Stimulated activated CD4-positive, alpha-beta T cell treated with anti-CD3 and anti-CD28 coated beads, TNF-alpha, amount 100 ng/mL, for 4 hours (primary cell): Measurements from ENCODE around the gene LONP1.

Experiments
- DNase-seq, 3 experiments: peaks; one replicate each; pipeline ENCODE4 v3.0.0-alpha.2; 2020; ENCODE audit warnings: low read depth in 3 of 3

Gene LONP1

DNA sequence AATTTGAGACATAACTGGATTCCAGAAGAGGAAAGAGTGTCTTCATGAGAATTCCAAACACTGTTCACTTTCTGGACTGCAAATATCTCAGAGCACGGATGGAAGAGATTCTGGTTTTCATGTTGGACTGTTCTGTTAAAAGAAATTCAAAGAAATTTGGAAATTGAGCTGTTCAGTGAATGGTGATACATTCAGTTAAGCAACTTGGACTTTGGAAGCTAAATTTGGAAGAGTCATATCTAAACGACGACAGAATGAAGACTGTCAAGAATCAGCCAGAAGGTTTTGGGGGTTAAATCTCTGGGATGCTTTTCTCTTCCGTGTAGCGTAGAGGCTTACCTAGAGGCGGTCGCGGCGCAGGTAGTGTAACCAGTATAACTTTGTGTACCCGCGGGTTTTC lies 71.5 kb downstream of the LONP1 start:
- DNase-seq: no peak

- DNase-seq: no peak
These were observed 73.2 kb downstream of the LONP1 start for GRCh38 chr19:5646703-5647102.

GRCh38 chr19:5645409-5645808 lies 74.5 kb downstream of the LONP1 start:
- DNase-seq: no peak

- DNase-seq: no peak
These were observed 75.9 kb downstream of the LONP1 start for GRCh38 chr19:5644037-5644436.

DNA sequence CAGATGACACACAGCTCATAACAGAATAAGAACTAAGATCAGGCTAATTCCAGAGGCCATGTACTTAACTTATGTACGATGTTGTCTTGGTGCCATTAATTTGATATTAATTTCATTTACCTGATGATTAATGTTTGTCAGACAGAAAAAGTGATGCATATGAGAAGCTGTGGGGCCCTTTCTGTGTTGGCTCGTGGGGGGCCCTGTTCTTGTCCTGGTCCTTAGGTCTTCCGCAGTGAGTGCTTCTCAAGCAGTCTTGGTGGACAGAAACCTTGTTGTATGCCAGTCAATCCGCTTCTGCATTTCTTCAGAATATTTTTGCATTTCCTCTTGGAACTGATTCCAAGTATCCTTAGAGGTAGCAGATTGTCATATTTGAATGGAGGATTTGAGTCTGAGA lies 76.9 kb downstream of the LONP1 start:
- DNase-seq: no peak

DNA sequence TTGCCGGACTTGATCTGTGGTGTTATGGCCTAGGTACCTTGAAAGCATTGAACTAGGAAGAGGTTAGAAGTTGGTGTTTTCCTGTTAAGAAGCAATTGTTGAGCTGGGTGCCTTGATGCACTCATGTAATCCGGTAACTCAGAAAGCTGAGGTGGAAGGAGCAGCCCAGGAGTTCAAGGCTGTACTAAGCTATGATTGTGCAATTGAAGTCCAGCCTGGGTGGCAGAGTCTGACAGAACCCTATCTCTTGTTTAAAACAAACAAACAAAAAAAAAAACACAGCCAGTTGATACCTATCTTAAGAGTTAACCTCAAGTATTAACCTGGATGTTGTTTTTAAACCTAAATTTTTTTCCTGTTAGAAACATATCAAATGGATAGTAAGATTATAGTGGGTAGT lies 77.7 kb downstream of the LONP1 start:
- DNase-seq: no peak
